ENCODE measurements around the gene MEMO1. TPM values are rescaled to one million over a fixed set of nuclear protein-coding genes. Genes with fewer than 3 reads are reported as not detected.

The MEMO1 gene
- total RNA-seq, 1 experiment from 2014 or later: 44.7 TPM

- no peak overlapping the region for H2AFZ ChIP-seq (ENCODE audit: low read depth, low read length, poor library complexity, severe bottlenecking)
- H3K79me2 ChIP-seq (ENCODE audit: insufficient read depth, low read length): peaks cover 88% of the 10 kb centered on the region
- H4K20me1 ChIP-seq (ENCODE audit: insufficient read depth): peaks cover 9% of the 10 kb centered on the region; the same call in 1 of the 2 replicates
- ChIA-PET RAD21 (ENCODE audit: low non-redundant PET in 1 of 2, low total read pairs in 2 of 2, uncharacterized antibody in 2 of 2, unreplicated experiment in 2 of 2) (no interaction called here), CTCF (no interaction called here), POLR2A (no interaction called here)
- no peaks in the 10 kb centered on the region for H3K9me3 ChIP-seq (ENCODE audit: control insufficient read depth in 1 of 2, insufficient read depth in 1 of 2, low read depth in 1 of 2, low read length in 2 of 2)
- no TSS peak for BruUV-seq (replicated peaks)
- H3K27me3 ChIP-seq (ENCODE audit: insufficient read depth, low read length): no peaks in the 10 kb centered on the region
- no peak for TF ChIP-seq TCF7L2 (IDR thresholded peaks at IDR 0.05; ENCODE audit: borderline replicate concordance, extremely low read depth, insufficient read depth, insufficient read length)
- TF ChIP-seq ZFX (IDR thresholded peaks at IDR 0.05): no peak
- no peak for TF ChIP-seq SRF (IDR thresholded peaks at IDR 0.05; ENCODE audit: low read depth)
- TF ChIP-seq REST (IDR thresholded peaks at IDR 0.05; ENCODE audit: low read depth): no peak
- TF ChIP-seq CTCF (IDR thresholded peaks at IDR 0.05 in 2 of 3, conservative IDR thresholded peaks at IDR 0.05 in 1 of 3; ENCODE audit: borderline replicate concordance in 1 of 3, insufficient read depth in 1 of 3, low read depth in 2 of 3, low read length in 2 of 3): no peak
- TF ChIP-seq CBX3 (IDR thresholded peaks at IDR 0.05; ENCODE audit: low read depth): no peak
- TF ChIP-seq EZH2 (IDR thresholded peaks at IDR 0.05): no peak
- TF ChIP-seq JUND (IDR thresholded peaks at IDR 0.05): no peak
- TF ChIP-seq MAX (IDR thresholded peaks at IDR 0.05): no peak
- TF ChIP-seq FOSL1 (IDR thresholded peaks at IDR 0.05; ENCODE audit: low read depth): no peak
- TF ChIP-seq ELF1 (IDR thresholded peaks at IDR 0.05; ENCODE audit: borderline replicate concordance, low read depth): no peak
- TF ChIP-seq EZH2phosphoT487 (IDR thresholded peaks at IDR 0.05; ENCODE audit: borderline replicate concordance): no peak
- H3K9ac ChIP-seq (ENCODE audit: low read length): no peak overlapping the region
- no peak overlapping the region for H3K4me3 ChIP-seq (replicated peaks in 1 of 2; ENCODE audit: low read depth in 1 of 2, low read length in 2 of 2)
- peaks cover 0 to 18% of the 10 kb centered on the region in 2 experiments; a peak in 2 of 4 replicates for H3K4me1 ChIP-seq (ENCODE audit: control insufficient read depth in 1 of 2, insufficient read depth in 2 of 2, low read length in 2 of 2)
- no peak overlapping the region for H3K4me2 ChIP-seq (ENCODE audit: low read length)
- no peak for ATAC-seq
- no peak overlapping the region for H3K27ac ChIP-seq (ENCODE audit: low read depth, low read length)
- H3K36me3 ChIP-seq (ENCODE audit: control insufficient read depth in 1 of 2, insufficient read depth in 2 of 2, low read length in 2 of 2): no peaks in the 10 kb centered on the region
- no peaks in the 10 kb centered on the region for H3K9me2 ChIP-seq (ENCODE audit: insufficient read depth)
- DNase-seq (ENCODE audit: low read depth, low spot score): no peak
- intact Hi-C loops (cut with micrococcal nuclease): no loop called here
Measured at GRCh38 chr2:31996571-31997150, 14.1 kb downstream of the MEMO1 start.

Data from HCT116 (cell line).